HepG2 (cell line): ENCODE data around the gene IGFBP6. TPM values are rescaled to one million over a fixed set of nuclear protein-coding genes. Genes with fewer than 3 reads are reported as not detected.
A peak's percentile ranks its signal among the peaks of the same experiment; 100 is the strongest.

Source experiments
- CBX1 ChIP-seq: IDR thresholded peaks from one replicate; pipeline ENCODE4 v1.6.1; 2016; ENCODE audit warnings: antibody characterized with exemption, low read depth
- CHCHD3 ChIP-seq: sonication (generic); formaldehyde crosslinking; IDR thresholded peaks from 2 replicates; pipeline ENCODE4 v1.8.0; 2022; ENCODE audit warnings: mild to moderate bottlenecking, missing genetic modification reagents, moderate library complexity
- FOSL1 ChIP-seq: sonication (generic); formaldehyde crosslinking; IDR thresholded peaks from 2 replicates; pipeline ENCODE4 v1.9.0; 2021; ENCODE audit warnings: missing genetic modification reagents, borderline replicate concordance
- FOXO4 ChIP-seq: sonication (generic); formaldehyde crosslinking; conservative IDR thresholded peaks from 2 replicates; pipeline ENCODE4 v1.8.1; 2023; ENCODE audit warnings: missing genetic modification reagents
- GATAD1 ChIP-seq: IDR thresholded peaks from 2 replicates; pipeline ENCODE4 v1.6.1; 2016; ENCODE audit warnings: missing genetic modification reagents, missing compliant biosample characterization
- HMGA1 ChIP-seq: sonication (generic); formaldehyde crosslinking; conservative IDR thresholded peaks from 2 replicates; pipeline ENCODE4 v1.4.0; 2020; ENCODE audit warnings: missing genetic modification reagents
- HNRNPLL ChIP-seq: fragments of 200-400 bp; formaldehyde crosslinking; IDR thresholded peaks from 2 replicates; pipeline ENCODE4 v1.6.1; 2017; ENCODE audit warnings: mild to moderate bottlenecking, low read depth, low read length; ENCODE audit not compliant: poor library complexity, severe bottlenecking
- HOXA5 ChIP-seq: sonication (generic); formaldehyde crosslinking; IDR thresholded peaks from 2 replicates; pipeline ENCODE4 v1.4.0; 2020; ENCODE audit warnings: missing genetic modification reagents
- KAT8 ChIP-seq: IDR thresholded peaks from 2 replicates; pipeline ENCODE4 v1.6.1; 2016; ENCODE audit warnings: missing genetic modification reagents, missing compliant biosample characterization
- MBNL3 ChIP-seq: fragments of 250-450 bp; sonication (Bioruptor Pico); conservative IDR thresholded peaks from 2 replicates; pipeline ENCODE4 v1.8.0; 2022; ENCODE audit warnings: mild to moderate bottlenecking, inconsistent platforms
- MEIS2 ChIP-seq: sonication (generic); formaldehyde crosslinking; IDR thresholded peaks from 2 replicates; pipeline ENCODE4 v1.9.0; 2021; ENCODE audit warnings: mild to moderate bottlenecking, missing genetic modification reagents
- MYC ChIP-seq: sonication (generic); formaldehyde crosslinking; IDR thresholded peaks from 2 replicates; pipeline ENCODE4 v1.9.0; 2021; ENCODE audit warnings: missing genetic modification reagents, borderline replicate concordance
- POLR2A ChIP-seq, 2 experiments: IDR thresholded peaks; 2 replicates each; pipeline ENCODE4 v1.6.1; 2011; ENCODE audit warnings: low read depth in 2 of 2, low read length in 2 of 2, mild to moderate bottlenecking in 1 of 2, moderate library complexity in 1 of 2; ENCODE audit not compliant: insufficient read depth in 1 of 2
- SMAD9 ChIP-seq: sonication (generic); formaldehyde crosslinking; IDR thresholded peaks from 2 replicates; pipeline ENCODE4 v1.5.1; 2020; ENCODE audit warnings: mild to moderate bottlenecking, missing genetic modification reagents
- ZBTB4 ChIP-seq: sonication (generic); formaldehyde crosslinking; IDR thresholded peaks from 2 replicates; pipeline ENCODE4 v1.4.0; 2020; ENCODE audit warnings: missing genetic modification reagents, mild to moderate bottlenecking, borderline replicate concordance
- ZNF329 ChIP-seq: sonication (generic); formaldehyde crosslinking; IDR thresholded peaks from 2 replicates; pipeline ENCODE4 v1.9.0; 2021; ENCODE audit warnings: low read depth, mild to moderate bottlenecking, missing genetic modification reagents
- ZNF451 ChIP-seq: sonication (generic); formaldehyde crosslinking; IDR thresholded peaks from 2 replicates; pipeline ENCODE4 v1.5.0; 2020; ENCODE audit warnings: mild to moderate bottlenecking, missing genetic modification reagents
- ZNF639 ChIP-seq: conservative IDR thresholded peaks from 2 replicates; pipeline ENCODE4 v1.6.1; 2018; ENCODE audit warnings: missing genetic modification reagents
- ZNF746 ChIP-seq: sonication (generic); formaldehyde crosslinking; IDR thresholded peaks from 2 replicates; pipeline ENCODE4 v1.8.0; 2022; ENCODE audit warnings: mild to moderate bottlenecking, missing genetic modification reagents
- polyA plus RNA-seq, 8 experiments: library from polyadenylated mRNA; depleted of rRNA in 3 of 8; stranded (reverse) in 7 of 8; unstranded in 1 of 8; fragments of >200 nt; fragmentation: Illumina TruSeq in 4 of 8; extraction: Trizol in 4 of 8; gene quantifications; 2 replicates each; pipeline versions ENCODE4 v1.2.1 to v1.2.3, GENCODE V29; 2011 to 2016; ENCODE audit warnings: low read depth in 4 of 8, missing spikeins in 1 of 8, mixed read lengths in 1 of 8; ENCODE audit not compliant: insufficient read depth in 1 of 8
- total RNA-seq, 5 experiments: library from RNA; depleted of rRNA; stranded (reverse); fragments of >200 nt; fragmentation: Illumina TruSeq; extraction: Trizol; gene quantifications; 2 replicates each; pipeline ENCODE4 v1.2.3, GENCODE V29; 2016; ENCODE audit warnings: low read depth in 1 of 5
- TF ChIP-seq, protein P1 (sequence below): sonication (generic); formaldehyde crosslinking; IDR thresholded peaks from 2 replicates; pipeline ENCODE4 v1.8.0; 2022; ENCODE audit warnings: missing genetic modification reagents, low read depth, mild to moderate bottlenecking, borderline replicate concordance
- TF ChIP-seq, protein P2 (sequence below): IDR thresholded peaks from 2 replicates; pipeline ENCODE4 v1.6.1; 2012; ENCODE audit warnings: inconsistent platforms
- TF ChIP-seq, protein P3 (sequence below): sonication (generic); formaldehyde crosslinking; IDR thresholded peaks from 2 replicates; pipeline ENCODE4 v1.8.0; 2022; ENCODE audit warnings: mild to moderate bottlenecking, missing genetic modification reagents, borderline replicate concordance

Gene IGFBP6
- total and polyA plus RNA-seq, 2 of the 13 experiments (the other 11 are each of a cell fraction or from before 2014, with no cell fraction given), result 3.9 to 25.2 TPM

GRCh38 chr12:53099071-53099882 lies 1.8 kb downstream of the IGFBP6 start (continued):
- no peak for TF ChIP-seq ZNF639 (CRISPR knock-in tag)
- no peak for TF ChIP-seq POLR2A (IDR thresholded peaks at IDR 0.05; ENCODE audit: insufficient read depth in 1 of 2, low read depth in 2 of 2, low read length in 2 of 2)
- TF ChIP-seq ZNF451, result no peak
- no peak for TF ChIP-seq HOXA5 (CRISPR knock-in tag)
- no peak for TF ChIP-seq GATAD1 (CRISPR knock-in tag)
- no peak for TF ChIP-seq ZBTB4
- TF ChIP-seq MBNL3 (CRISPR knock-in tag), result no peak
- no peak for TF ChIP-seq CBX1
- TF ChIP-seq, protein P1, sequence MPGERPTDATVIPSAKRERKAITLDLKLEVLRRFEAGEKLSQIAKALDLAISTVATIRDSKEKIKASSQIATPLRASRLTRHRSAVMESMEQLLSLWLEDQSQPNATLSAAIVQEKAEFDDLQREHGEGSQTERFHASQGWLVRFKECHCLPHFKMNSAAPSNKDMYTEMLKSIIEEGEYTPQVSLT (CRISPR knock-in tag), result no peak
- TF ChIP-seq MYC (CRISPR knock-in tag), result peak; percentile 35; the same call in 1 of the 2 replicates
- no peak for TF ChIP-seq HNRNPLL
- TF ChIP-seq KAT8 (CRISPR knock-in tag), result 0 out of 2 replicates have a peak, but pooled peaks have one; percentile 36
- TF ChIP-seq, protein P2, sequence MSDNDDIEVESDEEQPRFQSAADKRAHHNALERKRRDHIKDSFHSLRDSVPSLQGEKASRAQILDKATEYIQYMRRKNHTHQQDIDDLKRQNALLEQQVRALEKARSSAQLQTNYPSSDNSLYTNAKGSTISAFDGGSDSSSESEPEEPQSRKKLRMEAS, result peak; percentile 44; the same call in 1 of the 2 replicates
- TF ChIP-seq, protein P3, sequence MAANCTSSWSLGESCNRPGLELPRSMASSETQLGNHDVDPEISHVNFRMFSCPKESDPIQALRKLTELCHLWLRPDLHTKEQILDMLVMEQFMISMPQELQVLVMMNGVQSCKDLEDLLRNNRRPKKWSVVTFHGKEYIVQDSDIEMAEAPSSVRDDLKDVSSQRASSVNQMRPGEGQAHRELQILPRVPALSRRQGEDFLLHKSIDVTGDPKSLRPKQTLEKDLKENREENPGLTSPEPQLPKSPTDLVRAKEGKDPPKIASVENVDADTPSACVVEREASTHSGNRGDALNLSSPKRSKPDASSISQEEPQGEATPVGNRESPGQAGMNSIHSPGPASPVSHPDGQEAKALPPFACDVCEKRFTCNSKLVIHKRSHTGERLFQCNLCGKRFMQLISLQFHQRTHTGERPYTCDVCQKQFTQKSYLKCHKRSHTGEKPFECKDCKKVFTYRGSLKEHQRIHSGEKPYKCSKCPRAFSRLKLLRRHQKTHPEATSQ (CRISPR knock-in tag), result no peak
- TF ChIP-seq HMGA1, result no peak
- TF ChIP-seq FOSL1 (CRISPR knock-in tag), result peak; percentile 29; the same call in 1 of the 2 replicates
- TF ChIP-seq MEIS2 (CRISPR knock-in tag), result no peak
- no peak for TF ChIP-seq ZNF329
- no peak for TF ChIP-seq FOXO4 (CRISPR knock-in tag)
- no peak for TF ChIP-seq CHCHD3 (CRISPR knock-in tag)
- TF ChIP-seq ZNF746 (CRISPR knock-in tag), result peak; percentile 52; the same call in 1 of the 2 replicates
- TF ChIP-seq SMAD9 (CRISPR knock-in tag), result no peak
